ENCODE measurements around the gene LTN1. TPM values are rescaled to one million over a fixed set of nuclear protein-coding genes. Genes with fewer than 3 reads are reported as not detected.
A peak's percentile ranks its signal among the peaks of the same experiment; 100 is the strongest.

LTN1 gene
- total and polyA plus RNA-seq, 2 of the 13 experiments (the other 11 are each of a cell fraction or from before 2014, with no cell fraction given): 6.7 to 24.6 TPM

- TF ChIP-seq NR2C2 (CRISPR knock-in tag; IDR thresholded peaks at IDR 0.05; ENCODE audit: borderline replicate concordance): peak; percentile 99
- TF ChIP-seq ZNF597 (CRISPR knock-in tag; IDR thresholded peaks at IDR 0.05): 0 out of 2 replicates have a peak, but pooled peaks have one; percentile 73
- no peak; the same call in 1 of the 2 replicates for TF ChIP-seq ZNF607 (CRISPR knock-in tag; IDR thresholded peaks at IDR 0.05; ENCODE audit: borderline replicate concordance)
- no peak for TF ChIP-seq CHD4 (IDR thresholded peaks at IDR 0.05; ENCODE audit: borderline replicate concordance, low read length)
- 0 out of 2 replicates have a peak, but pooled peaks have one; percentile 72 for TF ChIP-seq DNMT3B (CRISPR knock-in tag; conservative IDR thresholded peaks at IDR 0.05)
- peak; percentile 65 for TF ChIP-seq TAF1 (CRISPR knock-in tag; IDR thresholded peaks at IDR 0.05)
- no peak for TF ChIP-seq HNRNPK (IDR thresholded peaks at IDR 0.05; ENCODE audit: low read depth, low read length, poor library complexity, severe bottlenecking)
- TF ChIP-seq MIXL1 (CRISPR knock-in tag; IDR thresholded peaks at IDR 0.05): peak; percentile 56; the same call in 1 of the 2 replicates
- no peak for TF ChIP-seq RAD51 (IDR thresholded peaks at IDR 0.05; ENCODE audit: borderline replicate concordance)
- no peak for TF ChIP-seq ONECUT2 (CRISPR knock-in tag; IDR thresholded peaks at IDR 0.05)
- TF ChIP-seq ZNF552 (CRISPR knock-in tag; IDR thresholded peaks at IDR 0.05; ENCODE audit: borderline replicate concordance): no peak; the same call in 1 of the 2 replicates
- 0 out of 2 replicates have a peak, but pooled peaks have one; percentile 42 for TF ChIP-seq MEIS1 (CRISPR knock-in tag; IDR thresholded peaks at IDR 0.05; ENCODE audit: borderline replicate concordance)
- peak; percentile 77 for TF ChIP-seq ZNF687 (CRISPR knock-in tag; IDR thresholded peaks at IDR 0.05)
- no peak for TF ChIP-seq STAT5B (CRISPR knock-in tag; IDR thresholded peaks at IDR 0.05)
- no peak; the same call in 1 of the 2 replicates for TF ChIP-seq ZNF800 (CRISPR knock-in tag; IDR thresholded peaks at IDR 0.05)
- no peak; the same call in 1 of the 2 replicates for TF ChIP-seq ZNF777 (CRISPR knock-in tag; IDR thresholded peaks at IDR 0.05)
- TF ChIP-seq RELA (CRISPR knock-in tag; IDR thresholded peaks at IDR 0.05): no peak
- no peak for TF ChIP-seq KAT2B (IDR thresholded peaks at IDR 0.05; ENCODE audit: borderline replicate concordance, low read depth, low read length)
- peak; percentile 62; the same call in 1 of the 2 replicates for TF ChIP-seq WIZ (CRISPR knock-in tag; IDR thresholded peaks at IDR 0.05)
- TF ChIP-seq ZNF496 (CRISPR knock-in tag; IDR thresholded peaks at IDR 0.05; ENCODE audit: insufficient replicate concordance): no peak
Observed at GRCh38 chr21:29024474-29025327, 32.0 kb upstream of the LTN1 start, which contains the start of gene USP16 (continued).

Measured in HepG2 (cell line).